ENCODE data around the gene CEP57L1. TPM values are rescaled to one million over a fixed set of nuclear protein-coding genes. Genes with fewer than 3 reads are reported as not detected.
A peak's percentile ranks its signal among the peaks of the same experiment; 100 is the strongest.

Gene CEP57L1
- total and polyA plus RNA-seq, 2 experiments from 2014 or later: 17.1 to 20.2 TPM

- H3K4me3 Mint-ChIP-seq: no peak overlapping the region
- Histone ChIP-seq H3K36me3 (ENCODE audit: insufficient read depth) (no peaks in the 10 kb centered on the region), H4K20me1 (replicated peaks; ENCODE audit: insufficient read depth) (no peaks in the 10 kb centered on the region), H3K4me3 (no peak overlapping the region), H3K4me2 (no peak overlapping the region), H3K79me2 (replicated peaks; ENCODE audit: insufficient read depth) (no peaks in the 10 kb centered on the region), H3K4me1 (ENCODE audit: insufficient read depth) (no peaks in the 10 kb centered on the region), H3K9me2 (ENCODE audit: insufficient read depth) (no peaks in the 10 kb centered on the region), H3K27me3 (ENCODE audit: insufficient read depth) (no peaks in the 10 kb centered on the region), H3F3A (replicated peaks; ENCODE audit: low read depth) (no peaks in the 10 kb centered on the region), H2AFZ (no peak overlapping the region), H3K27ac (ENCODE audit: low read depth) (no peak overlapping the region)
- TF ChIP-seq POLR2AphosphoS5 (IDR thresholded peaks at IDR 0.05; ENCODE audit: low read depth) (no peak), CREB1 (CRISPR knock-in tag; IDR thresholded peaks at IDR 0.05; ENCODE audit: low read depth) (no peak), CTCF (conservative IDR thresholded peaks at IDR 0.05; ENCODE audit: low read depth in 2 of 2) (peak; percentile 43 to 61; a peak in 3 of 4 replicates)
- ATAC-seq (peak; percentile 72), DNase-seq (ENCODE audit: low spot score) (peak; percentile 32)
- no peaks in the 10 kb centered on the region for H3K9me3 Mint-ChIP-seq
- H3K27ac Mint-ChIP-seq: peak overlapping the region; percentile 28; the same call in 1 of the 2 replicates
- H3K4me1 Mint-ChIP-seq: peaks cover 23% of the 10 kb centered on the region
- H3K36me3 Mint-ChIP-seq (ENCODE audit: low read depth): no peaks in the 10 kb centered on the region
- H3K27me3 Mint-ChIP-seq (ENCODE audit: insufficient read depth, low read depth, poor library complexity): peaks cover 2% of the 10 kb centered on the region
Observed at GRCh38 chr6:109183109-109183650, 87.9 kb downstream of the CEP57L1 start.

- Mint-ChIP-seq H3K27ac (no peak overlapping the region), H3K27me3 (ENCODE audit: insufficient read depth, low read depth, poor library complexity) (peaks cover 2% of the 10 kb centered on the region), H3K4me1 (peaks cover 23% of the 10 kb centered on the region), H3K36me3 (ENCODE audit: low read depth) (no peaks in the 10 kb centered on the region), H3K4me3 (no peak overlapping the region), H3K9me3 (no peaks in the 10 kb centered on the region)
- no peaks in the 10 kb centered on the region for H3K36me3 ChIP-seq (ENCODE audit: insufficient read depth)
- no peaks in the 10 kb centered on the region for H3K27me3 ChIP-seq (ENCODE audit: insufficient read depth)
- no peak overlapping the region for H3K27ac ChIP-seq (ENCODE audit: low read depth)
- no peak overlapping the region for H3K4me3 ChIP-seq
- H3K4me1 ChIP-seq (ENCODE audit: insufficient read depth): no peaks in the 10 kb centered on the region
- no peak for DNase-seq (ENCODE audit: low spot score)
- no peaks in the 10 kb centered on the region for H4K20me1 ChIP-seq (replicated peaks; ENCODE audit: insufficient read depth)
- H3K9me2 ChIP-seq (ENCODE audit: insufficient read depth): no peaks in the 10 kb centered on the region
- no peak overlapping the region for H3K4me2 ChIP-seq
- no peaks in the 10 kb centered on the region for H3K79me2 ChIP-seq (replicated peaks; ENCODE audit: insufficient read depth)
- H3F3A ChIP-seq (replicated peaks; ENCODE audit: low read depth): no peaks in the 10 kb centered on the region
- ATAC-seq: no peak
- H2AFZ ChIP-seq: no peak overlapping the region
- TF ChIP-seq ZNF462 (CRISPR knock-in tag; IDR thresholded peaks at IDR 0.05) (no peak), CTCF (conservative IDR thresholded peaks at IDR 0.05; ENCODE audit: low read depth in 2 of 2) (no peak), POLR2AphosphoS5 (IDR thresholded peaks at IDR 0.05; ENCODE audit: low read depth) (no peak), EZH2 (IDR thresholded peaks at IDR 0.05; ENCODE audit: low read depth, unreplicated experiment) (no peak), STAT1 (IDR thresholded peaks at IDR 0.05; ENCODE audit: unreplicated experiment) (no peak), CREB1 (CRISPR knock-in tag; IDR thresholded peaks at IDR 0.05; ENCODE audit: low read depth) (no peak), ZNF331 (CRISPR knock-in tag; IDR thresholded peaks at IDR 0.05; ENCODE audit: low read depth) (no peak)
Observed at GRCh38 chr6:109184638-109185037, 89.3 kb downstream of the CEP57L1 start.

All from GM23338 (cell line).